Measurements from ENCODE around the gene CYP1B1. TPM values are rescaled to one million over a fixed set of nuclear protein-coding genes. Genes with fewer than 3 reads are reported as not detected.

CYP1B1 gene
- total RNA-seq, 1 donor from 2014 or later, result 1.2 TPM

GRCh38 chr2:38099099-38100028 lies 23.4 kb upstream of the CYP1B1 start:
- POLR2A ChIA-PET, result no interaction called here
- peaks cover 57% of the 10 kb centered on the region for H3K27me3 Mint-ChIP-seq

GRCh38 chr2:38098421-38099098 lies 22.6 kb upstream of the CYP1B1 start:
- H3K36me3 Mint-ChIP-seq (ENCODE audit: low read depth), result no peaks in the 10 kb centered on the region
- H3K9me3 Mint-ChIP-seq, result peaks cover 3% of the 10 kb centered on the region
- H3K4me1 Mint-ChIP-seq, result peaks cover 12% of the 10 kb centered on the region
- ChIA-PET POLR2A (no interaction called here), CTCF (interaction anchor here (0.7 kb wide), 1 partner anchor 17 kb away, joined by 3 read pairs; no protein-coding TSS in a partner anchor)
- peaks cover 59% of the 10 kb centered on the region for H3K27me3 Mint-ChIP-seq
- intact Hi-C loops (cut with micrococcal nuclease), result no loop called here
- H3K4me3 Mint-ChIP-seq, result peak overlapping the region; percentile 21
- DNase-seq, result no peak
- TF ChIP-seq CTCF (IDR thresholded peaks at IDR 0.05), result no peak
- no peak overlapping the region for H3K27ac Mint-ChIP-seq
- no peak for ATAC-seq (ENCODE audit: low read depth)

More at GRCh38 chr2:38099099-38100028, 23.4 kb upstream of the CYP1B1 start:
- ATAC-seq (ENCODE audit: low read depth) (no peak), DNase-seq (no peak)
- intact Hi-C loops (cut with micrococcal nuclease), result no loop called here
- no peak overlapping the region for H3K27ac Mint-ChIP-seq
- peaks cover 12% of the 10 kb centered on the region for H3K4me1 Mint-ChIP-seq
- peaks cover 3% of the 10 kb centered on the region for H3K9me3 Mint-ChIP-seq
- CTCF ChIA-PET, result interaction anchor here (0.7 kb wide), 1 partner anchor 16 kb away, joined by 3 read pairs; no protein-coding TSS in a partner anchor
- no peak overlapping the region for H3K4me3 Mint-ChIP-seq
- TF ChIP-seq CTCF (IDR thresholded peaks at IDR 0.05), result no peak
- H3K36me3 Mint-ChIP-seq (ENCODE audit: low read depth), result no peaks in the 10 kb centered on the region

- no peak for DNase-seq
- Mint-ChIP-seq H3K9me3 (no peaks in the 10 kb centered on the region), H3K36me3 (ENCODE audit: low read depth) (no peaks in the 10 kb centered on the region), H3K4me3 (peak overlapping the region; percentile 21), H3K27ac (no peak overlapping the region), H3K27me3 (peaks cover 64% of the 10 kb centered on the region), H3K4me1 (peaks cover 12% of the 10 kb centered on the region)
- intact Hi-C loops (cut with micrococcal nuclease), result no loop called here
- TF ChIP-seq CTCF (IDR thresholded peaks at IDR 0.05), result no peak
- POLR2A ChIA-PET, result no interaction called here
- CTCF ChIA-PET, result no interaction called here
- ATAC-seq (ENCODE audit: low read depth), result no peak
Measured at GRCh38 chr2:38097988-38098385, 22.0 kb upstream of the CYP1B1 start.

- Mint-ChIP-seq H3K4me3 (no peak overlapping the region), H3K36me3 (ENCODE audit: low read depth) (no peaks in the 10 kb centered on the region), H3K27me3 (peaks cover 66% of the 10 kb centered on the region), H3K4me1 (peaks cover 12% of the 10 kb centered on the region), H3K27ac (no peak overlapping the region), H3K9me3 (no peaks in the 10 kb centered on the region)
- no peak for DNase-seq
- intact Hi-C loops (cut with micrococcal nuclease), result no loop called here
- no peak for TF ChIP-seq CTCF (IDR thresholded peaks at IDR 0.05)
- ChIA-PET POLR2A (no interaction called here), CTCF (no interaction called here)
- ATAC-seq (ENCODE audit: low read depth), result no peak
Measured at GRCh38 chr2:38097258-38097987, 21.5 kb upstream of the CYP1B1 start.
